DMS79 (cell line): ENCODE measurements around the gene FGGY.
"Not testable (repeated sequence)": the region's sequence is repeated elsewhere in the genome, so short reads cannot be mapped to it uniquely, and the experiment has no call there.

Experiments used
- DNase-seq: peaks from one replicate; lab custom pipeline; 2025; lab: John Stamatoyannopoulos, UW

FGGY gene

DNA sequence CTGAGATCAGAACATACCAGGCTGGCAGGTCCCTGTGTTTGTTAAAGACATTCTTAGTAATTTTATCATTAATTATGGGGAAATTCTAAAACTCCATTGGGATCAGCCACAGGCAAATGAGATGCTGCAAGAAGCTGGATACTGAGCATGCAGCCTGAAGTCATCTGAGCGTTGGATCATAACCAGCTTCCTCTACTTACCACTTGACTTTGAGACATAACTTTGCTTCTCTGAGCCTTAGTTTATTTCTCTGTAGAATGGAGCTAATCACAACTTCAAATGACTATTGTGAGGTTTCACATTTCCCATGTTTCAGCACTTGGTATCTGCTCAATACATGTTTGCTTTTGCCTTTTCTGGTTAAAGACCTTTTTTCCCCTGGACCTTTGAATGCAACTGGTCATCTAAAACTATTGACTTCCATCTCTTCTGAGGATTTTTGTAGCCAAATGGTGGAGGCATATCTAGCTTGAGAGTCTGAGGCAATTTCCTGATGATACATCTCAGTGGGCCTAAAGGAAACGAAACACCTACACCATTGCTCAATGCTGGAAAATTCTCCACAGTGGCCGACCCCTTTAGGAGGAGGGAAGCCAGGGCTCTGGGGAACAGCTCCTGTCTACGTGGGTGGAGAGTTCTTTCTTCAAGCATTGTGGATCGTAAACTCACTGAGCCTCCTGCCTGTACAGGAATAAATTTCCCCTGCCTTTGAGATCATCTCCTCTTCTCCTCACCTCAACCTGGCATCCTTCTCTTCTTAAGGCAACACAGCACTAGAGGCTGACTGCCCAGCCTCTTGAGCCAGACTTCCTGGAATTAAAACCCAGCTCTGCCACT, 408.8 kb downstream of the FGGY start:
- DNase-seq, result no peak

GRCh38 chr1:59706303-59706599, 409.4 kb downstream of the FGGY start:
- no peak for DNase-seq

DNA sequence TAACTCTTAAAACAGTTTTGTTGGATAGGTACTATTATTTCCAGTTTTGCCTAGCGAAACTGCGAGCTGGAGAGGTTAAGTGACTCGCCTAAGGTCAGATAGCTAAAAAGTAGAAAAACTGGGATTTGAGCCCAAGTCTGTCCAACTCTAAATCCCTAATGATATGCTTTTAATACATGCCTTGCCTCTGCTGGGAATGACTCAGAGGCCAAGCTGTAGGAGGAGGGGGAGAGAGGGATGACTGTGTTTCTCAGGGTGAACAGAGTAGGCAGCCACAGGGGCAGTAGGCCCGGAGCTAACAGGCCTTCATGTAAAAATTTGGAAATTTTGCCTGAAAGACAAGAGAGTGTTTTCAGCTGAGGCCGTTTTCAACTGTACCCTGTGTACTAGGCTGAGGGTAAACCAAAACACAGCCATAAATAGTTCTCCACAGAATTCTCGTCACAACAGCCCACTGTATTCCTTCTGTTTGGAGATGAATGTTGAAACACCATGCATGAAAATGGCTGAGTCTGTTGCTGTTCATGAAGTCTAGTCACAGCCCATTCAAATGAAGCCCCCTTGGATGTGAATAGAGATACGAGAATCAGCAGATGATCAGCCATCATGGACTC, 410.4 kb downstream of the FGGY start:
- DNase-seq, result no peak

GRCh38 chr1:59709333-59709732, 412.4 kb downstream of the FGGY start:
- no peak for DNase-seq

DNA sequence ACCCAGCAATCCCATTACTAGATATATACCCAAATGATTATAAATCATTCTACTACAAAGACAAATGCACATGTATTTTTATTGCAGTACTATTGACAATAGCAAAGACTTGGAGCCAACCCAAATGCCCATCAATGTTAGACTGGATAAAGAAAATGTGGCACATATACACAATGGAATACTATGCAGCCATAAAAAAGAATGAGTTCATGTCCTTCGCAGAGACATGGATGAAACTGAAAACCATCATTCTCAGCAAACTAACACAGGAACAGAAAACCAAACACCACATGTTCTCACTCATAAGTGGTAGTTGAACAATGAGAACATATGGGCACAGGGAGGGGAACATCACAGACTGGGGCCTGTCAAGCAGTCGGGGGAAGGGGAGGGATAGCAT, 414.0 kb downstream of the FGGY start:
- DNase-seq, result not testable (repeated sequence)

- no peak for DNase-seq
These were observed 417.3 kb downstream of the FGGY start for GRCh38 chr1:59714219-59714618.

- no peak for DNase-seq
These were observed 418.1 kb downstream of the FGGY start for GRCh38 chr1:59714966-59715365.

DNA sequence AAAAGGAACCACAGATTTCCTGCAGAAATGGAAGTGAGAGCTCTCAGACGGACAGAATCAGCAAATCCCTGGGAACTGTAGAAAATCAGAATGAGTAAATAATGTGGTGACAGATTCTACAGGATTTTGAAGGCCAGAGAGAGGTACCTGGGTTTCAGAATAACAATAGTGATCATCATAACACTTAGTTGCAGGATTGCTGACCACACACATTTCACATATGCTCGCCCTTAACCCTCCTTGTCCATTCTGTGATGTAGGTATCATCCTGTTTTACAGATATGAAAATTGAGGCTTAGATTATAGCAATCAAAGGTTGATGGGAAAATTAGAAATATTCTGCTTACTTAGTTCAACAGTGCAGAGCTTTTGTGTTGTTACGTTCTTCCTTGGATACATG, 419.9 kb downstream of the FGGY start:
- DNase-seq, result no peak

DNA sequence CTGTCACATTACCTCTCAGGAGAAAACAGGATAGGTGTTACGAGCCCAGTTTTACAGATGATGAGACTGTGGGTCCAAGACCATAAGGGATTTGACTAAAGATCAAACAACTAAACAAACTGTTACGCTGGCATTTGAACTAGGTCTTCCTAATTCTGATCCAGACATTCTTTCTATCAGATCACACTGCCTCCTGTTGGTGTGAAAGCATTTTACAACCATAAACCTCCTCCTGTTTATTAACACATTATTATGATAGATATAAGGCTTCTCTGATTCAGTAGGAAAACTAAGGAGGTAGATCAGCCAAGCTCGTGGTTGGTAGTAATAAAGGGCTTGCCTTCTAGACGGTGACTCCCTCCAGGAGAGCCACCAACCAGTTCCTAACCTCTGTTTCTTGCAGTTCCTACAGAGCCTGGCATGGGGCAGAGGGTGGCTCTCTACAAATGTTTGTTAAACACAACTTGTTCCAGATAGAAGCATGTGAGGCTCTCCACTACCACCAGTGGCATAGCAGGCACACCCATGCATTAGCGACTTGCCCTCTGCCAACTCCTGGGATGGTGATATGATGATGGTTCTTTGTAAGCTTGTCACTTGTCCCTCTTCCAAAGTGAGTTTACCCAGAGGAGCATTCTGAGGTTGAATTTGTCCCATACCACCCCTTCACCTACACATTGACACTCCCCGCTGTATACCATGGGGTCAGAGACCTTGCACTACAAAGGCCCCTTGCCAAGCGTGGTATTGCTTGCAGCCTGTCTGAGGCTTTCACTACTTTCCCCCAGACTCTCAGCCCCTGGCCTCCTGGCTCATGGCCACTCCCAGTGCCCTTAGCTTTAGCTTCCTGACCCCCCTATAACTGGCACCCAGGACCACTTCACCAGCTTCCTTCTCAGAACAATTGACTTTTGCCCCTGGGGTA, 421.4 kb downstream of the FGGY start:
- DNase-seq, result no peak

DNA sequence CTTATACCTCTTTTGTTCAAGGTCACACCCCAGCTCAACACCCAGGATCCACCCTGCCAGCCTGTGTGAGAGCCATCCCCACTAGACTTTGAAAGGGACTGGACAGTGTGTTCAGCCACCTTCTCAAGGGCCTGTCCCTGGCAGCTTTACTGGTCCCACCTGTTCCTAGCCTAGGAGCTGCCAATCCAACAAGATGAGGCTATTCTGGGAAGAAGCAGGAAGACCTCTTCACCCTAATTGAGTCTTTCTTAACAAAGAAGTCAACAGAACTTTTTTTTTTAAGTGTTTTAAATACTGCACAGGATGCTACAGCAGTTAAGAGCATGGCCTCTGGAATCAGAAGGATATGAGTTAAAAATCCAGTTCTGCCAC, 422.1 kb downstream of the FGGY start:
- DNase-seq, result no peak

- DNase-seq, result no peak
These were observed 423.6 kb downstream of the FGGY start for GRCh38 chr1:59720326-59721115.

DNA sequence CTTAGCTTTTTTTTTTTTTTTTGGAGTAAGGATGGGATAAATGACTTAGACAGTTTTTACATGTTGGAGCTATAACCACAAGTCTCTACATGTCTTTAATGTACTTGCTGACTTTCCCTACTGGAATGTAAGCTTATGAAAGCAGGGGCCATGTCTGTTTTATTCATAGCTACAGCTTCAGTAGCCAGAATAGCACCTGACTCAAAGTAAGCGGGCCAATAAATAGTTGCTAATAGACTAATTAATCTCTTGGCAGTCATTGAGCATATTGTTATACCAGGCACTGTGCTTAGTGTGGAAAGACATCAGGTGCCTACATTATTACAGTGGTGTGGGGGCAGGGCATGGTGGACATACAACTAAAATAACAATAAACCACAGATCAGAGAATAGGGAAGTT, 433.4 kb downstream of the FGGY start:
- no peak for DNase-seq

DNA sequence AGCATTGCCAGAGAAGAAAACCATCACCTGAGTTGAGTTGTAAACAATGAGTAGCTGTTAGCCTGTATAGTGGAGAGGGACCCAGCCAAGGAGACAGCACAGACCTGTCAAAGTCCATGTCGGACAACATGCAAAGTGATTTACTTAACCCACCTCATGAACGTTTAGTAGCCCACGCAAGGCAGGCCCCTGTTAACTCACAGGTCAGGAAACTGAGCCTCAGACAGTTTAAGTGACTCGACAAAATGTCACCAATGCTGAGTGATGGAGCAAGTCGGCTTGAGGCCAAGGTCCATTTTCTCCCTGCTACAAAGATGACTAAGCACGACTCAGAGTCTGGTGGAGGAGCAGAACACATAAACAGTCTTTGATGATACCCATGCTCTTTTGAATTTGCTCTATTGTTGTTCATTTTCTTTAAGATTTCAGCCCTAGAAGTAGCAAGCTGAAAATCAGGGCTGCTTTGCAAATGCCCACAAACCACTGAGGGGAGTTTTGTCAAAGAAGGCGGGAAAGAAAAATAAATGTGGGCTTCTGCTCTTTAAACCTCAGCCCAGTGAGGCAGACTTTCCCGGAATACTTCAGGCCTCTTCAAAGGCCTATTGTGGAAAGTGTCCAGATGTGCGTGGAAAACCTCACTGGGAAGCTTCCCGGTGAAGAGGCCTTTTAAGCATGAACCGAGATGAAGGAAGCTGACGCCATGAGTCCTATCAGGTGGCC, 434.0 kb downstream of the FGGY start:
- no peak for DNase-seq

- no peak for DNase-seq
These were observed 434.7 kb downstream of the FGGY start for GRCh38 chr1:59731591-59731990.

DNA sequence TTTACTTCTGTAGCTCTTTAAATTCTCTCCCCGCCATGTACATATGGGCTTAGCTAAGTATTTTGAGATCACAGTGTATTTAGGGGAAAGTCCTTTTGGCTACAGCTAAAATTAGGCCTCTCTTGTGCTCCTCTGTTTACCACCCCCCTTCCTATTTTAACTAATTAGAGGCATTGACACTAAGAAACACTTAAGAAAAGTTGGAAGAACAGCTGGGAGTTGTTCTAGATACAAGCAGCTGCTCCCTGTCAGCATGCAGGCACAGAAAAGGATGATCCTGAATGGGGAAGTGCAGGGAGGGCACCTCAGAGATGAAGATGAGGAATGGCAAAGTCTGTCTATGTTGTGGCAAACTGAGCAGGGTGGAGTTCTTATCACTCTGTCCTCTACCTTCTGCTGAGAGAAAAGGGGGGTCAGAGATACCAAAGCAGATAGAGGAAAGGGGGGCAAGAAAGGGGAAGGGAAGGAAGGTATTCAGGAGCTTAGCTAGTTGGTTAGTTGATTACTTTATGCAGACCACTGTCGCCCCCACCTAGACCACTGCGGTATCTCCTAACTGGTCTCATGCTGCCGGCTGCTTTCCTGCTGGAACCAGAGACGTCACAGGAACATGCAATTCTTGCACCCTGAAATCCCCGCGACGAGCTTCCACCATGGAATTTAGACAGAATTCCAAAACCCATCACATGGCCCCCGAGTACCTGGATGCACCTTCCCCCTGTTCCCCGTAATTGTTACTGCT, 435.5 kb downstream of the FGGY start:
- no peak for DNase-seq

DNA sequence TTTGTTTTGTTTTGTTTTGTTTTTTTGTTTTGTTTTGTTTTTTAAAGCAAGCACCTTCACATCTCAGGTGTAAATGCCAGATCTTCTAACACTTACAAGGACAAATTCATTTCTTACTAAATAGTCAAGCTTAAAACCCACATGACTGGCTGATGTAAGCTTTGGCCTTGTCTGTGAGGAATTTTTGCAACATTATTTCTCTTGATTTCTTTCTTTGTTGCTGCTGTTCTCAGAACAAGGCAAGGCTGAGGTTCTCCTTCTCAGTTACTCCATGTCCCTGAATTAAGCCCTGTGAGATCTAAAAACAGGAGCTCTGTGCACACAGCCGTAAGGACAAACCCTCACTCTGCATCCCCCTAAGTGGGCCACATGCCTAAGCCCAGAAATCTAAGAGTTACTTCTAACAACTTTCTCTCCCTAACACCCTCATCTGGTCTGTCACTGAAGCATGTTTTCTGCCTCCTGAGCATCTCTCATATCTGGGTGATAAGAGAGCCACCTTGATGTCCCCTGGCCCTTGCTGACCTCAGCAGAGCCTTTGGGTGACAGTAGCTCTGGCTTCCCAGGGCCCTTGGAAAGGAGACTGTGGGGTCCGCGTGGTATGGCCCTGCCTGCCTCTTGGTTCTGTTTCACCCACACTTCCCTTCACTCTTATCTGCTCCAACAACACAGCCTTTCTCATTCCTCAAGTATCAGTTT, 436.7 kb downstream of the FGGY start:
- no peak for DNase-seq

- not testable (repeated sequence) for DNase-seq
These were observed 439.0 kb downstream of the FGGY start for GRCh38 chr1:59735927-59736326.

GRCh38 chr1:59736744-59737143, 439.9 kb downstream of the FGGY start:
- no peak for DNase-seq

- DNase-seq, result no peak
These were observed 440.7 kb downstream of the FGGY start for GRCh38 chr1:59737638-59738037.

- DNase-seq, result no peak
These were observed 441.3 kb downstream of the FGGY start for GRCh38 chr1:59738152-59738551.
